Measurements from ENCODE around the gene SLC1A2. TPM values are rescaled to one million over a fixed set of nuclear protein-coding genes. Genes with fewer than 3 reads are reported as not detected.

Gene SLC1A2
- total RNA-seq, 1 experiment from 2014 or later, result 0.25 TPM

GRCh38 chr11:35380603-35381002 lies 38.8 kb downstream of the SLC1A2 start:
- DNase-seq (ENCODE audit: low read depth, low spot score) (no peak), ATAC-seq (no peak)
- Histone ChIP-seq H3K9me2 (ENCODE audit: insufficient read depth) (no peaks in the 10 kb centered on the region), H3K9ac (ENCODE audit: low read length) (no peak overlapping the region), H3K27ac (ENCODE audit: low read depth, low read length) (no peak overlapping the region), H3K4me3 (replicated peaks in 1 of 2; ENCODE audit: low read depth in 1 of 2, low read length in 2 of 2) (no peak overlapping the region), H3K36me3 (ENCODE audit: control insufficient read depth in 1 of 2, insufficient read depth in 2 of 2, low read length in 2 of 2) (no peaks in the 10 kb centered on the region), H3K4me1 (ENCODE audit: control insufficient read depth in 1 of 2, insufficient read depth in 2 of 2, low read length in 2 of 2) (peaks cover 0 to 5% of the 10 kb centered on the region in 2 experiments; a peak in 1 of 4 replicates), H2AFZ (ENCODE audit: low read depth, low read length, poor library complexity, severe bottlenecking) (no peak overlapping the region), H3K9me3 (ENCODE audit: control insufficient read depth in 1 of 2, insufficient read depth in 1 of 2, low read depth in 1 of 2, low read length in 2 of 2) (no peaks in the 10 kb centered on the region), H3K79me2 (ENCODE audit: insufficient read depth, low read length) (no peaks in the 10 kb centered on the region), H3K4me2 (ENCODE audit: low read length) (no peak overlapping the region), H4K20me1 (ENCODE audit: insufficient read depth) (no peaks in the 10 kb centered on the region), H3K27me3 (ENCODE audit: insufficient read depth, low read length) (no peaks in the 10 kb centered on the region)
- no TSS peak for BruUV-seq (replicated peaks)
- TF ChIP-seq FOSL1 (IDR thresholded peaks at IDR 0.05; ENCODE audit: low read depth) (no peak), CBX3 (IDR thresholded peaks at IDR 0.05; ENCODE audit: low read depth) (no peak), SIN3A (IDR thresholded peaks at IDR 0.05; ENCODE audit: low read depth) (no peak), REST (IDR thresholded peaks at IDR 0.05; ENCODE audit: low read depth) (no peak), CEBPB (IDR thresholded peaks at IDR 0.05; ENCODE audit: low read depth) (no peak), EZH2 (IDR thresholded peaks at IDR 0.05) (no peak), JUND (IDR thresholded peaks at IDR 0.05) (no peak), ZNF274 (IDR thresholded peaks at IDR 0.05; ENCODE audit: low read depth, low read length) (no peak), POLR2A (IDR thresholded peaks at IDR 0.05; ENCODE audit: borderline replicate concordance, extremely low read depth, insufficient read depth, insufficient read length) (no peak), YY1 (IDR thresholded peaks at IDR 0.05; ENCODE audit: extremely low read depth, insufficient replicate concordance, low read depth, low read length) (no peak), TCF7L2 (IDR thresholded peaks at IDR 0.05; ENCODE audit: borderline replicate concordance, extremely low read depth, insufficient read depth, insufficient read length) (no peak), ELF1 (IDR thresholded peaks at IDR 0.05; ENCODE audit: borderline replicate concordance, low read depth) (no peak), CTCF (IDR thresholded peaks at IDR 0.05 in 2 of 3, conservative IDR thresholded peaks at IDR 0.05 in 1 of 3; ENCODE audit: borderline replicate concordance in 1 of 3, insufficient read depth in 1 of 3, low read depth in 2 of 3, low read length in 2 of 3) (no peak), ZBTB33 (IDR thresholded peaks at IDR 0.05; ENCODE audit: extremely low read depth, insufficient replicate concordance, low read length) (no peak), SRF (IDR thresholded peaks at IDR 0.05; ENCODE audit: low read depth) (no peak), EZH2phosphoT487 (IDR thresholded peaks at IDR 0.05; ENCODE audit: borderline replicate concordance) (no peak), MAX (IDR thresholded peaks at IDR 0.05) (no peak), SP1 (IDR thresholded peaks at IDR 0.05; ENCODE audit: low read depth) (no peak), EGR1 (IDR thresholded peaks at IDR 0.05; ENCODE audit: low read depth) (no peak)
- intact Hi-C loops (cut with micrococcal nuclease), result no loop called here
- ChIA-PET POLR2A (no interaction called here), RAD21 (ENCODE audit: low non-redundant PET in 1 of 2, low total read pairs in 2 of 2, uncharacterized antibody in 2 of 2, unreplicated experiment in 2 of 2) (no interaction called here), CTCF (no interaction called here)

Measured in HCT116 (cell line).